Left ventricle myocardium superior (tissue), 1 donor: Measurements from ENCODE around the gene QSOX1. TPM values are rescaled to one million over a fixed set of nuclear protein-coding genes. Genes with fewer than 3 reads are reported as not detected.
A peak's percentile ranks its signal among the peaks of the same experiment; 100 is the strongest.

Experiments
- ATAC-seq: fragments of 200-7000 bp; cut with Tn5 transposase; one replicate; pipeline ENCODE4 v1.9.1; 2020; ENCODE audit warnings: mild to moderate bottlenecking, moderate library complexity
- DNase-seq: peaks from one replicate; pipeline ENCODE4 v3.0.0-alpha.2; 2020
- intact Hi-C: fragments of 100-400 bp; cut with micrococcal nuclease; formaldehyde crosslinking; loops from one replicate; pipeline ENCODE4 v1.11.0; 2022
- total RNA-seq: library from RNA; stranded (reverse); fragmentation: NEBNext Ultra II Directional; extraction: Animal tissue kit (Norgen Biotek cat#: 25700); gene quantifications from one replicate; pipeline ENCODE4 v1.2.1, GENCODE V29; 2021
- donor health status: DM: no; HTN: yes; CAD: no; lungs with severe emphysema.

The QSOX1 gene
- total RNA-seq, 1 donor from 2014 or later = 111 TPM

DNA sequence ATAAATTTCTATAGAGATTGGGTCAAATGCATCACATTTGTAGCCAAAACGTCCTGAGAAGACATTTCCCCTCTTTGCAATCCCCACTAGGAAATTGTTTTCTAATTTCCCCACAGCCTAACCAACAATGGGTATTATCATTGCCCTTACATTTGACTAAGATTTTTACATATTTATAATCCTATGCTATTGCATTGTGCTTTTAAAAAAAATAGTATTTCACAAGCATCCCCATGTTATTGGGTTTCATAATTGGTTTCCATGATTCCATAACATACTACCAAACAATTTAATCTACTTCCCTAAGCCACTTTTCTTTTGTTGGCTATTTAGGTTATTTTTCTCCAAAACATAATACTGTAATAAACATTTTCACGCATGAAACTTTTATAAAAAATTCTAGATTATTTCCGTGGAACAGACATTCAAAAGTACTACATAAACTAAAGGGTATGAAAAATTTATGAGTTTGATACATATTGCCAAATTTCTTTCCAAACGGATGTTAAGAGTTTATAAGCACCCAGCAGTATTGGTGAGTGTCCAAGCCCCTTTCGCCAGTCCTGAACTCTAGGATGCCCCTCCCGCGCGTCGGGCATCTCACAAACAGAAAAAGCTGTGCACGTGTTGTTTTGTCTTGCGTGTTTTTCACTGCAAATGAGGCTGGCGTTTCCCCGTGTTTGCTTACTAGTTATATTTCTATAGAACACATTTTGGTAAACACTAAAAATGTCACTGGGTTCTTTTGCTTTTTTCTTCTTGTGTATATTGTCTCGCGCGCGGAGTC is 73.4 kb downstream of the QSOX1 start:
- intact Hi-C loops = no loop called here
- no peak for ATAC-seq
- DNase-seq = no peak

DNA sequence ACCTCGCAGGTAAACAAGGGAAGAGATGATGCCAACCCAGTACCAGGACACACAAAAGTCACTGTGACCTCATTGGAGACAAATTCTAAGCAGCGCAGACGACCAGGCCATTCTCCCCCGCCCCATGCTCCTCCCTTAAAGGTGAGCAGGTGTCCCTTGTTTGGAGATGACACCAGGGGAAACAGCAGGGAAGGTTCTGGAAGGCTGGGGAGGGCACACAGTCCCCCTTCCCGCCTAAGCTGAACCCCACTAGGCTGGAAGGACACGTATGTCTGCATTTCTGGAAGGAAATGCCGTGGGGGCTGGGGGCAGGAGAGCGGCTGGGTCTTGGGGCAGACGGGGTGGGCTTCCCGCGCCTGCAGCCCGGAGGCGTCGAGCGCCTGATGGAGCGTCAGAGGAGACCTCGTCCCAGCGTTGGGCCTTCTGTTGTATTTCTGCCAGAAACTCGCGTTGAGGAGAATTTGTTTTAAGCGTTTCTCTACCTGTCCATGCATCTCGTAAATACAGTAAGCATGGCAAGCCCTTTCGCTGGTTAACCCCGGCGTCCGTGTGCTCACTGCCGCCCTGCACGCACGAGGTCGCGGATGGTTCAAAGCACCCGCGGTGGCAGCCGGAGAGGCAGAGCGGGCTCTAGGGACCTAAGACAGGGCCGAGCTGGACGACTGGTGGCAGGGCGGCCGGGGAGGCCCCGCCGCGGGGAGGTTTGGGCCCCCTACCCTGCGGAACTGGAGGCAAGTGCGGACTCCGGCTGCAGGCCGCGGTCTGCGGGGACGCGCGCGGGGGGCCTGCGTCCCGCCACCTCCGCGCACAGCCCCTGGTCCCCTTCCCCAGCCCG is 74.2 kb downstream of the QSOX1 start:
- intact Hi-C loops = no loop called here
- DNase-seq = no peak
- ATAC-seq = no peak

DNA sequence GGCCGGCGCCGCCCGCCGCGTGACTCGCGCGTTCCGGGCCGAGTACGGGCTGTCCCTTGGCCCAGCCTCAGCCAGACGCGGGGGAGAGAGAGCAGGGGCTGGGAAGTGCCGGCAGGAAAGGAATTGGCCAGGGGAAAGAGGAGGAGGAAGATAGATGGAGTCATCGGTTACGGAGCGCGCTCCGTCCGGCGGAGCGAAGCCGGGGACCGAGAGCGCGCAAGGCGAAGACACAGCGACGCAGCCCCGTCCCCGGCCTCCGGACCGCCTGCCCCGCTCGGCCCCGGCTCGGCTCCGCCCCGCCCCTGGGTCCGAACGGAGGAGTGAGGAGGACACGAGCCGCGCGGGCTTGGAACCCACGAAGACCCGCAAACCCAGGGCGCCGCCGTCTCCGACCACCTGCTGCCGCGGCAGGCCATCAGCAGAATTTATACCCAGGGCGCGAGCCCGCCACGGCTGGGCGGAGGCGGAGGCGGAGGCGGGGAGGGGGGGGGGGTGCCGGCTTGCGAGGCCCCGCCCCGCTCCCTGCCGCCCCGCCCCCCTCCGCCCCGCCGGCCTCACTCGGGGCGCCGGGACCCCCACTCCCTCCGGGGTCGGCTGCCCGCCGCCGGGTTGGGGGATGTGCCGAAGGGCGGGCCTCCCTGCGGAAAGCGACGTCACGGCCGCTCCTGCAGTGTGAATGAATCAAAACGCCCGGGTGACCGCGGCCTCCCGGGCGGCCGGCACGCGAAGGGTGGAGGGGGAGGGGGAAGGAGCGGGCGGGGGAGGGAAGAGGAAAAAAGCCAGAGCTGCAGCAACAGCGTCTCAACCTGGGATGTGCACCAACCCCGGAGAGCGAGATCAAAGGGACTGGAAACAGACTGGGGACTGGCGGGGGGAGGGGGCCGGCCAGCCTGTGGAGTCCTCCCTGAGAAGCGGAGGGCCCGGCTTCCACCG is 75.1 kb downstream of the QSOX1 start, which contains the start of gene LHX4:
LHX4 (plus strand) TSS at position 782 of the 933 bp plus-strand sequence. CDS start 266 bp downstream, outside the sequence.
- DNase-seq = no peak
- intact Hi-C loops = no loop called here
- ATAC-seq = peak; percentile 66

DNA sequence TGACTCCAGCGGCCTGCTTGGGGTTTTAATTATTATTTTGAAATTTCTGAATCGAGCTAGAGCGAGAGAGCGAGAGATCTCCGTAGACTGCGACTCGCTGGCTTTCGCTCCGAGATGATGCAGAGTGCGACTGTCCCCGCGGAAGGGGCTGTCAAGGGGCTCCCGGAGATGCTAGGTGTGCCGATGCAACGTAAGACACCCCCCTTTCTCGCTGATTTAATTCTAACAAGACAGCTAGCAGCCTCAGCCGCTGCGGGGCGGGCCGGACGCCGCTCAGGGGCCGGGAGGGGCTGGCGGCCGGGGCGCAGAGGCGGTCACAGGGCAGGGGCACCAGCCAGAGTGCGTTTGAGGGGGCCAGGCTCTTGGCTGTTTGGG is 75.7 kb downstream of the QSOX1 start:
- intact Hi-C loops = no loop called here
- no peak for DNase-seq
- ATAC-seq = no peak

DNA sequence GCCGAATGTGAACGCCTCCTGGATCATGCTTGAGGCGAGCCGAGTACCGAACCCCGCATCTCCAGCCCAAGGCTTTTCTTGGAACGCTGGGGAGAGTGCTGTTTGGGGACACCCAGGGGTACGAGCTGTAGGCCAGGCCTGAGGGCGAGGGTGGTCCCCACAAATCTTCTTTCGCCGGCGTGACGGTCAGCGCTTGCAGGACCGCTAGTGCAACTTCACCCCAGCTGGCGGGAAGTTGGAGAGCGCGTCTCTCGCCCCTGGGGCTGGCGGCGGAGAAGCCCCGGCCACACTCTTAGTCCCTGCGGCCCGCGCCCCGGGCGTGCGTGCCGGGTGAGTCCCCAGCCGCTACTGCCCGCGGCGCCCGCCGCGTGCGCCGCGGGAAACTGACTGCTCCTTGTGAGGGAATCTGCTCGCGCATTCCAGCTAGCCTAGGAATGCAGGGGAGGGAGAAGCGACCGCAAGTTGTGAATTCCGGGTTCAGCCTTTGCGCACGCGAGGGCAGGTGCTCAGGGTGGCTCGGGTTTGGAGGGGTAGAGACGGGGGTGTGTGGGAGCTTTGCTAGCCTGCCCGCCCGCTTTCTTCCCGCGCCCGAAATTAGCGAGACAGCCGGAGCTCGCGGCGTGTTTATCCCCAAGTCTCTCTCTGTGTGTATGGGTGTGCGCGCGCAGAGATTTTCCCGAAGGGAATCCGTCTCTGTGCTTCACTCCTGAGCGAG is 76.3 kb downstream of the QSOX1 start:
- DNase-seq (no peak), ATAC-seq (peak; percentile 20)
- intact Hi-C loops = no loop called here

DNA sequence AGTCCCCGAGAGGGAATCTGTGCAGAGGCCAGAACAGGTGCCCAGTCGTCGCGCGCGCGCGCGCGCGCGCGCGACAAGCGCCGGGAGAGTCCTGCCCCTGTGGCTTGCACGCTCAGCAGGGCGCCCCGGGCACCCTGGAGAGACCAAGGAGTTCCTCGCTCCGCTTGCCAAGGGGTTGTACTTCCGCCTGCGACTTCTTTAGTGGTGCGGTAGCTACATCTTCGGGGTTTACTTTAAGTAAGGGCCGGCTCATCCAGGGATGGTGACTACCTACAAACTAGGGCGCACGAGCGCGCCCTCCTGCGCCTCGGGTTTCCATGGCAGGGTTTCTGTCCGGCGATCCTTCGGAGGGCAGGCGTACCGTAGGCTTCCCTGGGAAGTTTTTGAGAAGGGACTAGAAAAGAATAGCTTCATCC is 76.8 kb downstream of the QSOX1 start:
- intact Hi-C loops = no loop called here
- ATAC-seq (no peak), DNase-seq (no peak)

DNA sequence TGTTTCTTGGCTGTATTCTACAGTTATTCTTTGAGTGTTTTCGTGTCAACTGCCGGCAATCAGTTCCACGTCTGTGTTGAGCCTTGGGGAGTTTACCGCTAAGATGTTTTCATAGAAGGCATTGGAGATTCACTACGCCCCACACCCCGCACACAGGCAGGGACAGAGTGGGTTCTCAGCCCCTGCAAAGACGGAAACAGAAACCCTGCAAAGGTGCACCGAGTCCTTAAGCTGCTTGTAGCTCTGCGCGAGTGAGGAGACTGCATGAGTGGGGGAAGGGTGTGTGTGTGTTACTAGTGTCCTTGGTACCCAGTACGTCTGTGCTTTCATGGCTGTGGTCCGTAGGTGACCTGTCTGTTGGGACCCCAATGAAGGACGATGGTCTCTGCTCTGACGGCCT is 77.3 kb downstream of the QSOX1 start:
- ATAC-seq (no peak), DNase-seq (no peak)
- intact Hi-C loops = no loop called here

DNA sequence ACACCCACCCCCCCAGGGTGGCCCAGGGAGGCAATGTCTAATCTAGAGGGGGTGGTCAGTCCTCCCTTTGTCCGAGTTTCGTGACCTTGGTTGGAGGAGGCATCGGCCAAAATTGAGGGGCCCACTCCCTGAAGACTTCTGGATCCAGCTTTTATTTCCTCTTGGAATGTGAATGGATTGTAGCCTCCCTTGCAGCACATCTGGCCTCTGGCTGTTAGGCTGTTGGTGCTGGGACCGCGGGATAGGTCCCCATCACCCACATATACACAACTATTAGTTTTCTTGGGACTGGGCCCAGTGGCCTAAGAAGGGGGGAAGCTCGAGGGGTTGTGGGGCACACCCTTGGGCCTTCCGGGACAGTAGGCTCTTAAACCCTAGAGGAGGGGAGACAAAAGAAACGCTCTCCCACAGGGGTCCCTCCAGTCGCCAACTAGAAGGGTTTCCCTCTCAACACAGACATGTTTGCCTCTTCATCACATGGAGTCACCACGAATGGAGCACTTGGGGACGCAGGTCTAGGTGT is 77.9 kb downstream of the QSOX1 start:
- DNase-seq (no peak), ATAC-seq (no peak)
- intact Hi-C loops = no loop called here

DNA sequence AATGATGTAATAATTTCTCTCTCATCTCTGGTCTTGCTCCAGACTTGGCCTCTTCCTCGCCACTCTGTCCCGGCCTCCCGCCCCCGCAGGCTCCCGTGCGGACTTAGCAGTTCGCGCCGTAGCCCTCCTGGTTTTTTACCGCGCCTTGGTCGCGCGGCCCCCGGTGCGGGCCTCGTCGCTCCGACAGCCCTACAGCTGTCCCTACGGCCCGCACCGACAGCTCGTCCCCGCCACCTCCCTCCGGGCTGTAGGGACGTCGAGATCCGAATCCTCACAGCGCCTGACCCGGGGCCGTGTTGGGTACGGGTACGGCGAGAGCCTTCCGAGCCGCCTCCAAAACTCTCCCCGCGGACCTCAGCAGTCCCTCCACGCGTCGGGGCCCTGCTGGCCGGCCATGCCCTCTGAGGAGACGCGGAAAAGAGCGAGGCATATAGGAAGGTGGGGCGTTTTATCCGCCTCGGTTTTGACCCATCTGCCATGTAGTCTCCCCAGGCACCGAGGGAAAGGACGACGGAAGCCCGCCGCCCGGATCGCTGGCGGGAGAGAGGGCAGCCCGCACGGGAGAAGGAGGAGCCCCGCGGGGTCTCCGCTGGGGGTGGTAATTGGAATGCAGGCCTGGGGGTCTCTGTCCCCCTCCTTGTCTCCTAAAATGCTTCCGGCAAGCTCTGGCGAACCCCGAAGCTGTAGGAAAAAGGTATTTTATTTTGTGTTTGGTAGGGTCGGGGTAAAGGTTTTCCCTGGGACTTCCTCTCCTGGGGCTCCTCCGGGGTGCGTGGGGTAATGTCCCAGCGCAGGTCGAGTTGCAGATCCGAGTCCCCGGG is 78.7 kb downstream of the QSOX1 start:
- no peak for ATAC-seq
- no peak for DNase-seq
- intact Hi-C loops = no loop called here

DNA sequence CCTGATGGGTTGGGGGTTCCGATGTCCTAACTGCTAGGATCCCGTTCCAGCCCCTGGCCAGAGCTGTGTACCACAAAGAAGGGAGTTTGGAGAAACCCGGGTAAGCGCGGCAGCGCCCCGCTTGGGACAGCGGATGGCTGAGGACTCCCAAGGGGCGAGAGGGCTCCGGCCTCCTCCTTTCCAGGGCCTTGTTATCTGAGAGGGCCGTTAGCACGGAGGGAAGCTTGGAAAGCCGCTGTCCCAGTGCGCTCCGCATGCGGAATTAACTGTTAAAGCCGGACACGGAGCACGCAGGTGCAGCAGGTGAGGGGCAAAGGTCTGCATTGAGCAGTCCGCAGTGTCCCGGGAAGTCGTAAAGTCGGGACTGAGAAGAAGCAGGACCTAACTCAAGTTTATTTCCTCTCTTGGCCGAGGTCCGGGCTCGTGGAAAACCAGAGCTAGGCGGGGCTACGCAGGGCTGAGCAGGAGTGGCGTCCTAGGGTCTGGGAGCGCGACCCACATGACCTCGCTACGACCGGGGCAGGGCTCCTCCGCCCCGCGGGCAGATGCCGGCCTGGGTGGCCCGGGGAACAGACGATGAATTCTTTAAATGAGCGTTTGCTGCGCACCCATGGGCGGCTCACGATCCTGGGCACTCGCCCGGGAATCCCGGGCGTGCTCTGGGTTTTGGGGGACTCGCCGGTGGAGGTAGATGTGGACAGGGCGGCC is 79.9 kb downstream of the QSOX1 start:
- intact Hi-C loops = no loop called here
- DNase-seq = no peak
- no peak for ATAC-seq

DNA sequence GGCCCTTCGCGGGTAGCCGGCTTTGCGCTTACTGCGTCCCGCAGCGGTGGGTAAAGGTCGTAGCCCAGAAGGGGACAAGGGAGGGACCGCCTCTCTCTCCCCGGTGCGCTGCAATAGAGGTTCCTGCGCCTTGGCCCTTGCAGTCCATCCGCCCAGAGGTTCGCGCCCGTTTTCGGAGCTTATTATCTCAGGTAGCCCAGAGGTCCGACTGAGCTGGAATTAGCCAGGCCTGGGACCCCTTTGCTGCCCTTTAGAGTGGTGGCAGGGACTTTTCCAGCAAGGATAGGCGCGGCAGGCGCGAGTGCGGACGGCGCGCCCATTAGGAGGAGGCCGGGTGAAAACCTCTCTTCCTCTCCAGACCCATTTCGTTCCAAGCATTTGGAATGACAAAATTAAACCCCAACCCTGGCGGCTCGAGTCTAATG is 80.4 kb downstream of the QSOX1 start:
- ATAC-seq (no peak), DNase-seq (no peak)
- intact Hi-C loops = no loop called here

DNA sequence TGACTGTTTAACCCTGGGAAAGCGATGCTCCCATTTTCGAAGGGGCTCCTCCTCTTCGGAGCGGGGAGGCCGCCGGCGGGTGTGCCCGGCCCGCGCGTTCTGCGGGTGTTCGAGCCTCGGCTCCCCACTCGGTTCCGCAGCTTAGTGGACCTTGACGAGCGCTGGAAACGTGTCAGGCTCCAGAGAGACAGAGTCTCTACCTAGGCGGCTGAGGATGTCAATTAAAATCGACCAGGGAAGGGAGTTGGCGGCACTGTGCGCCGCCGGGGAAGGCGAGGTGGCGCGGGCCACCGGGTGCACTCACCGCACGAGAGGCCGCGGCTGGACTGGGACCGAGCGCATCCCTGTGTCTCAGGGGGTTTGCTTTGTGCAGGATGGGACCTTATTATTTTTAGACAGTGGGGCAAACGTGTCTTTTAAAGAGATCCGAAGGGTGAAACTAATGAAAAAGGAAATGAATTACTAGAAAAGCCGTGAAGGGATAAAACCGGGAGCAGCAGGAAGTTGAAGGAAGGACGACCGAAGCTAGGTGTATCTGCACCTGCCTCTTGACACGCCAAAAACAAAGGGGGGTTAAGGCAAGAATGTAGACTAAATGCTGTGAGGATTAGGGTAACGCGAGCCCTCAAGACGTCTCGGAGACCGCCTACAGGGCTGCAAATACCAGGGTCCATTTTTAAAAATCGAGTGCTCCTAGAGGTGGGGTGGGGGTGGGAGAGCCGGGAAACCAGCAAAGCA is 81.0 kb downstream of the QSOX1 start:
- no peak for ATAC-seq
- DNase-seq = no peak
- intact Hi-C loops = no loop called here

DNA sequence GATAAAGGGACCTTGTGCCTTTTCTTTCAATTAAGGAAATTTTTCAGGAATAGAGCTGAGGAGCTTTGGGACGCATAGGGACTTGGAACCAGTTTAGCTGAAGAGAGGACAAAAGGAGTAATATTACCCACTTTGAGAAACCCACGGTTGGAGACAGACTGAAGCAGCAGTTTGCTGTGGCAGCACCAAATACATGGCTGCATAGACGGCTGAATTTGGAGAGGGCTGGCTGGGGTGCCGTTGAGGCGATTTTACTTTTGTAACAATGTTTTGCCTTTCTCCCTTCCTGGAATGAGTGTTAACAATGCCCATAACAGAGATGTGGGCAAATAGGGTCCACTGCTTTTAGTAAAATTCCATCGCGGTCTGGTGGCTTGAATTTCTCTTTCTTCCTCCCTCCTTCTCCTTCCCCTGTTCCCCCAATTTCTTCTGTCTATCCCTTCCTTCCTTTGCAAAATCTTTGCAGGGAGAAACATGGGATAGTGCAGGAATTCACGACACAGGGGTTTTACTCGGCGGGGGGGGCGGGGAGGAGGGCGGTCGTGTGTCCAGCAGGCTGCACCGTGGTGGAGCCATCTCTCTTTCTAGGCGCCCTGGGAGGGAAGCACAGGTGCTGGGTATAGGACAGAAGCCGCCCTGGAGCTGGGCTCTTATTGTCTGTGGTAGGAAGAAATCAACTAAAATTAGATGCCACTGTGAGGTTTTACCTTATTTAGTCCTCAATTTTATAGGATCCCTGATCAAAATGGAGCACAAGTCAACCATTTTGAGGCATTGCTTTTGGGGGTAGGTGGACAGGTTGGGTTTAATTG is 82.2 kb downstream of the QSOX1 start:
- intact Hi-C loops = no loop called here
- DNase-seq = no peak
- ATAC-seq = no peak

DNA sequence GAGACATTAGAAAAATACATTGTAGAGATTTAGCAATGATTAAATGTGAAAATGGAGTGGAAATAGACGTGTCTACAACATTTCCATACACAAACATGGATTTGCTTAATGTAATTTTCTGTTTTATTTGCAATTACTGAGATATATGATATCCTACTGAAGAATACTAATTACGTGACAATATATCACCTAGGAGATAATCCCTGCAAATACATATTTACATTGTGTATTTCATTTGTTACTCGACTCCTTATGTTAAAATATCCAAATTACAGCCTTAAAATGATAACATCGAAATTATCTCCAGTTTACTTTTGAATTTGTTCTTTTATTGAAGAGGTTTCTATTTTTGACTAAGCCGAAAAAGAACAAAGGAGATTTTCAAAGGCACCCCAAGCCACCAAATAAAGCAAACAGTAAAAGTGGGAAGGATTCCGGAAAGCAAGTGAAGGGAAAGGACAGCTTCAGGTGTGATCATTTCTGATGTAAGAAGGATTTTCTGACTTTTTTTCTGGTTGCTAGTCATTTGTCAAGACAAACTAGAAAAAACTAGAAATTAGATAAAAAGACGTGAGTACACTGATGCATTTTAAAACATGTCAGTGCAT is 83.3 kb downstream of the QSOX1 start:
- DNase-seq (no peak), ATAC-seq (no peak)
- intact Hi-C loops = no loop called here

DNA sequence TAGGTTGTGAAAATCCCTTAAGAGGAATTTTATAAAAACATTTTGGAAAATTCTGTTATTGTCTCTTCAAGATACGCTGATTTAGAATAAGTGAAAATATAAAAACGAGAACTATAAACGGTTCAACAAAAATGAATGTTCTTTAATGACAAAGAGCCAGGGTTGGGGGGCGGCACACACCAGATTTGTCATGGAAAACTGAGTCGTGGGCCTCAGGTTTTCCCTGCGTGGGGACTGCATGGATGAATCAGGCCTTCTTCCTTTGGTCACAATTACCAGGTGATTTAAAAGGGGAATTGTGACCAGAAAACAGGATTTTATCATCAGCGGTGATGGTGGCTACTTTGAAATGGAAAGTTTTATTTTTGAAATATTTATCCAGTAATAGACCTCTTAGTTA is 84.0 kb downstream of the QSOX1 start:
- ATAC-seq (no peak), DNase-seq (no peak)
- intact Hi-C loops = no loop called here
